HEK293T (cell line): ENCODE measurements around the gene CAMSAP2.

Experiments used
- ARNT ChIP-seq: fragments of 450-650 bp; IDR thresholded peaks from 2 replicates; pipeline ENCODE4 v1.6.1; 2017; ENCODE audit warnings: mild to moderate bottlenecking
- BHLHE40 ChIP-seq: fragments of 450-650 bp; IDR thresholded peaks from 2 replicates; pipeline ENCODE4 v1.6.1; 2016; ENCODE audit warnings: mild to moderate bottlenecking, moderate library complexity, borderline replicate concordance
- FOXK2 ChIP-seq: fragments of 450-650 bp; IDR thresholded peaks from 2 replicates; pipeline ENCODE4 v1.6.1; 2016; ENCODE audit warnings: mild to moderate bottlenecking
- L3MBTL2 ChIP-seq: fragments of 450-650 bp; conservative IDR thresholded peaks from 2 replicates; pipeline ENCODE4 v1.6.1; 2016; ENCODE audit warnings: mild to moderate bottlenecking
- SP1 ChIP-seq: fragments of 450-650 bp; IDR thresholded peaks from 2 replicates; pipeline ENCODE4 v1.6.1; 2017
- TARDBP ChIP-seq: fragments of 450-650 bp; IDR thresholded peaks from 2 replicates; pipeline ENCODE4 v1.6.1; 2016

DNA sequence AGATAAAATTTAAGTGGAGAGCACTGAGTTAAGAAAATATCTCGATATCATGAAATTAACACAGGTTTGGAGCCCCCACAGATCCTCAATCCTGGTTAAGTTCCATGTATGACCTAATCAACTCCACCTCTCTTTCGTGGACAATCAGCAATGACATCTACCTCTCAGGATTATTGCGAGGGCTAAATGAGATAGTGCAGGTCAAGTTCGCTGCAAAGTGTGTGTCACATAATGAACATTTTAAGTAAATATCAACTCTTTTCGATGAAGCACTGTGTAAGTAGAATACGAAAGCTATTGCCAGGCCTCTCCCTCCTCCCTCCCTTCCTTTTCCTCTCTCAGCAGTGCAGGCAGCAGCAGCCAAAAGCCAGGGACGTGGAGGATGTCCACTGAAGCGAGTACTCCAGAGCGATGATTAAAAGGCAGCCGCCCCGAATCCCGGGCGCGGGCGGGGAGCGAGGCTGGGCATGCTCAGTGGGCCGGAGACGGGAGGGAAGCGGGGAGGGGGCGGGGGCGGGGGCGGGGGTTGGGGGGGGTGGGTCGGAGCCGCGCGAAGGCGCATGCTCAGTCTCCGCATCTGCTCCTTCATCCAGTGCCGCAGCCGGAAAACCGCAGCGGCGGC is at the start of gene CAMSAP2:
- TF ChIP-seq TARDBP (no peak), ARNT (no peak), SP1 (no peak), FOXK2 (no peak), BHLHE40 (no peak), L3MBTL2 (no peak)
